ENCODE data around the gene PMM1.
A peak's percentile ranks its signal among the peaks of the same experiment; 100 is the strongest.

Gene PMM1

GRCh38 chr22:41608386-41608785 is 18.7 kb upstream of the PMM1 start:
- no peak for TF ChIP-seq CTCF (IDR thresholded peaks at IDR 0.05; ENCODE audit: insufficient read depth, low read depth, low read length, missing control alignments)
- no peak overlapping the region for H3K4me3 ChIP-seq (ENCODE audit: low read depth, low read length)
- DNase-seq (ENCODE audit: low read depth) = no peak

- H3K4me3 ChIP-seq (ENCODE audit: low read depth, low read length) = no peak overlapping the region
- DNase-seq (ENCODE audit: low read depth) = peak; percentile 91
- no peak for TF ChIP-seq CTCF (IDR thresholded peaks at IDR 0.05; ENCODE audit: insufficient read depth, low read depth, low read length, missing control alignments)
Observed at GRCh38 chr22:41603873-41604332, 14.3 kb upstream of the PMM1 start.

- DNase-seq (ENCODE audit: low read depth) = no peak
- H3K4me3 ChIP-seq (ENCODE audit: low read depth, low read length) = no peak overlapping the region
- no peak for TF ChIP-seq CTCF (IDR thresholded peaks at IDR 0.05; ENCODE audit: insufficient read depth, low read depth, low read length, missing control alignments)
Observed at GRCh38 chr22:41600976-41601375, 11.3 kb upstream of the PMM1 start.

- TF ChIP-seq CTCF (IDR thresholded peaks at IDR 0.05; ENCODE audit: insufficient read depth, low read depth, low read length, missing control alignments) = no peak
- no peak overlapping the region for H3K4me3 ChIP-seq (ENCODE audit: low read depth, low read length)
- DNase-seq (ENCODE audit: low read depth) = no peak
Observed at GRCh38 chr22:41598891-41599635, 9.4 kb upstream of the PMM1 start.

- no peak for DNase-seq (ENCODE audit: low read depth)
- no peak for TF ChIP-seq CTCF (IDR thresholded peaks at IDR 0.05; ENCODE audit: insufficient read depth, low read depth, low read length, missing control alignments)
- no peak overlapping the region for H3K4me3 ChIP-seq (ENCODE audit: low read depth, low read length)
Observed at GRCh38 chr22:41598081-41598480, 8.4 kb upstream of the PMM1 start.

DNA sequence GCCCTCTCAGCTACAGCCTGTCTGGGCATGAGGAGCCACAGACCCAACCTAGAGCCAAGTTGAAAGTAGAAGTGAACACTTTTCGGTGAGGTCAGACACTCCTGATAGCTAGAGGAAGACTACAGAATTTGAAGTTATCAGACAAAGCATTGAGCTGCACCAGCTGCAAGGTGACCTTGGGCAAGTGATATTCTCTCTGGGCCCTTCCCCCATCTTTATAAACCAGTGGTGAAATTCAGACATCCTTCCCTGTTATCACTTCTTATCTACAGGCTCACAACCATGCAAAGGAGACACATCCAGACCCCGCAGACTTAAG is 8.0 kb upstream of the PMM1 start:
- no peak for DNase-seq (ENCODE audit: low read depth)
- no peak for TF ChIP-seq CTCF (IDR thresholded peaks at IDR 0.05; ENCODE audit: insufficient read depth, low read depth, low read length, missing control alignments)
- no peak overlapping the region for H3K4me3 ChIP-seq (ENCODE audit: low read depth, low read length)
